NCI-H774 (cell line): ENCODE data around the gene GATD1.

Source experiments
- DNase-seq: peaks from one replicate; lab custom pipeline; 2025; lab: John Stamatoyannopoulos, UW

Gene GATD1

DNA sequence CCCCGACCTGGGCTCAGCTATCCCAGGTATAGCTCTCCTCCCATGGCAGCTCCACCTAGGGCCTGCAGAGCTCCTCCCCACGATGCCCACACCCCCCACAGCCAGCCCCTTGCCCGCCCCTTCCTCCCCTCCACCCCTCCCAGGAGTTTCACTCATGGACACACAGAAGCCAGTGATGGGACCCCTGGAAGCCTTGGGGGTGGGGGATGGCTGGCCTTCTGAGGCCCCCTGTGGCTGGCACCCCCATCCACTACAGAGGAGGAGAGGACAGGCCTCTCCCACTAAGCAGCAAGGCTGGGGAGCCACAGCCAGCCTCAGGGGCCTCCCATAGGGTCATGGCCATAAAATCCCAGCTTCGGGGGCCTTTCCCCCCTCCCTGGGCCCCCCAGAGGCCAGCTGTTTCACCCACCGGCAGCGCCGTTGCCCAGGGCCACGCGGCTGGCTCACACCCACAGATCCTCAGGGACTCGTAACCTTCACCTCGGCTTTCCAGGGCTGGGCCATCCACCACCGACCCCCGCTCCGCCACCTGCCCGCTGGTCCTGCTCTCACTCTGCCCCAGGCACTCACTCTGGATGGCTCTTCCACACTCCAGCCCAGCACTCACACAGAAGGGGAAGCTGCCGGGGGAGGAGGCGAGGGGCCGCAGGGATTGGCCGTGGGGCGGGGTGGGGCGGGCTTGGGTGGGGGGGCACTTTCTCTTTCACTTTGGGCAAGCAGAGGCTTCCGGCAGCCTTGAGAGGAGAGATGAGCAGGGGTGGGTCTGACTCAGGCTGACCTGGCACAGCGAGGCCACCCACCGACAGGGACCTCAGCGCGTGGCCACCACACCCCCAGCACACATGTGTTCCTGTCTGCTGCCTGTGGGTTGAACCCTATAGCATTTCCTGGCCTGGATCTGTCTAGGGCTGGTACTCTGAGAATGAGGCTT, 18.6 kb upstream of the GATD1 start:
- DNase-seq, result no peak

DNA sequence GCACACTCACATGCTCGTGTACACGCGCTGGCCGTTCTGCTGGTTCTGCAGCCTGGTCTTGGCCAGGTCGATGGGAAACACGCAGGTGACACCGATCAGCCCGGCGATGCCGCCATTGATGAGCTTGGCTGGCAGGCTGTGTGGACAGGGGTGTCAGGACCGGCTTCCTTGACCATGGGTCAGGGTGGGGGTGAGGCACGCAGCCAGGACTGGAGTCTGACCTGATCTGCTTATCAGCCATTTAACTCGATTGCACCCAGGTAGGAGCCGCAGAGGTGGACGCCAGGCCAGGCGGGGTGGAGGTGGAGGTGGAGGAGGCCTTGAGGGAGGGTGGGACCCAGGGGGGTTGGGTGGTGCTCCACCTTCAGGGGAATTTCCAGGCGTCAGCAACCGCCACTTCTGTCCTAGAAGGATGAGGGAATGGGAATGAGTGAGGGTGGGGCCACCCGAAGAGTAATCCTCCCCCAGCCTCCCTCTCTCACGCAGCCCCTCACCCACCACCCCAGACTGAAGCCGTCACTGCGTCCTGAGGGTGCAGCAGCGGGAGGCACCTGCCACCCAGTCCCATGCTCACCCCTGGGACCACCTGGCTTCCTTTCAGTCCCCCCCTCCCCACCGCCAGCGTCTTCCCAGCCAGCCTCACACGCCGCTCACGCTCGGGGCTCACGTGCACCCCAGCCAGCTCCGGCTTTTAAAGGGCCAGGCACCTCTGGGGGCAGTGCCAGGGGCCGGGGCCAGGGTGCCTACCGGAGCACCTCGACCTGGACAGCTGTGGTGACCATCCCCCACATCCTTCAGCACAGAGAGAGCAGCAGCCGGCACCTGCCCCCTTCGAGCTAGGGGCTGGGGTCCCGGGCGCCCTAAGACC, 17.7 kb upstream of the GATD1 start:
- DNase-seq, result no peak

DNA sequence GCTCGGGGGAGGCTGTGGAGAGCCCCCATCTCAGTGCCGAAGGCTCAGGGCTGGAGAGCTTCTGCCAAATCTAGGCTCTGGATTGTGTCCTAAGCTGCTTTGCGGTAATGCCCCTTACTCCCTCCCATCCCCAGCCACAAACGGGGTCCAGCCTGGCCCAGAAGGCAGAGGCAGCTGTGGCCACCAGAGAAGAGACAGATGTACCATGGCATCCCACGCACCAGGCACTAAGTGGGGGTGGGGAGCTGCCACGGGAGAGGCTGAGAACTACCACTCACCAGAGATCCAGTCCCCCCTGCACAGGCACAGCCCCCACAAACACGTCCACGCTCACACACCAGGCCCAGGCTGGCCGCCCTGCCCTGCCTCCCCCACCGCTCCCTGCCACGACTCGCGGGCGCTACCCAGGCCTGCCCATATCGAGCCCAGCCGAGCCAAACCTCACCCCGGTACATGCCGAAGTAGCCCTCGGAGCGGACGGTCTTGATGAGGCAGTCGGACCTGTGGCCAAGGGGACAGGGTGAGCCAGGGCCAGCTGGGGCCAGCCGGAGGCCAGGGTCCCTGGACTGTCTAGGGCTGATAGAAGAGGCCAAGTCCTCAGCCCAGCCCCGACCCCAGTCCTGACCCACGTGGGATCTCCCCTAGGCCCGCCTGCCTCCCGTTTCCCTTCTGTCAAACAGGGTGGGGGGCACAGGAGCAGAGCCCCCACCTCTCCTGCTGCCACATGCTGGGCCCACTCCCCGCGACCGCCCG, 16.9 kb upstream of the GATD1 start:
- DNase-seq, result no peak

DNA sequence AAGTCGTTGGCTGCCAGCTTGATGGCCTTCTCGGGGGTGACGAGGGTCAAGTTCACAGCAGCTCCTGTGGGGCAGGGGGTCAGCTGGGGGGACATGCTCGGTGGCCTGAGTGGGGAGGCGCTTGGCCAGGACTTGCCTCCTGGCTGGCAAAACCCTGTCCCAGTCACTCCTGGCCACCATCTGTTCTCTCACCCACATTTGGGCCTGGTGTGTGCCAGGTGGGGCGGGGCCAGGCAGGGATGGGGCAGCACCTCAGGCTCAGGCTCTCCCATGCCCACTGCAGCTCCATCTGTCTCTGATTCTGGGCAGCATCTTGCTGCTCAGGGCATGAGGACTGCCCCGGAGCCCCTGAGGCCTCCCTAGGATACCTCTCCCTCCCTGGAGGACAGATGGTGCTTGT, 16.3 kb upstream of the GATD1 start:
- DNase-seq, result no peak

DNA sequence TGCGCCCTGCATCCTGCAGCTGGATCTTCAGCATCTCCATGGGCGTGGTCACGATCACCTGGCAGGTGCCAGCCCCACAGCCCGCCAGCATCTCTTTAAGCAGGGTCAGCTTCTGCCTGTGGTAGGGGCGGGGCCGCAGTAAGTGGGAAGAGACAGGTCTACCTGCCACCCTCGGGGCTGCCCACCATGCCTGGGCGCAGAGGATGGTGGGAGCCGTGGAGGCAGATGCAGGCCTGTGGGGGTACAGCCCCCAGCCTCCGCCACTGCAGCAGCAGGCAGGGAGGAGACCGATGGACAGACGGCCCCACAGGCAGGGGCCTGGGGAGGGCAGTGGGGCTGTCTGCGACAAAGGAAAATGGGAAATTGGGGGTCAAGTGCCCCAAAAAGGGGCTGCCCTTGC, 15.6 kb upstream of the GATD1 start:
- DNase-seq, result no peak

DNA sequence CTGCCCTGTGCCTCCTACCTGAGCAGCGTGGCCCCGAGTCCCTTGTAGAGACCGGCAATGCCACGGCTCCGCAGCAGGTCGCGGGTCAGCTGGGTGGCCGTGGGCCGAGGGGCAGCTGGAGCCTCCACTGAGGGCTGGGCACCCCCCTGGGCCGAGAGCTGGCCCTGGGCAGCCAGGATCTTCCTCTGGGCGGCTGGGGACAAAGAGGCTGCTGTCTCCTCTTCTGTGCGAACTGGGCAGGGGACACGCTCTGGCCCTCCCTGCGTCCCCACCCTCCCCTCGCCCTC, 15.2 kb upstream of the GATD1 start:
- no peak for DNase-seq

DNA sequence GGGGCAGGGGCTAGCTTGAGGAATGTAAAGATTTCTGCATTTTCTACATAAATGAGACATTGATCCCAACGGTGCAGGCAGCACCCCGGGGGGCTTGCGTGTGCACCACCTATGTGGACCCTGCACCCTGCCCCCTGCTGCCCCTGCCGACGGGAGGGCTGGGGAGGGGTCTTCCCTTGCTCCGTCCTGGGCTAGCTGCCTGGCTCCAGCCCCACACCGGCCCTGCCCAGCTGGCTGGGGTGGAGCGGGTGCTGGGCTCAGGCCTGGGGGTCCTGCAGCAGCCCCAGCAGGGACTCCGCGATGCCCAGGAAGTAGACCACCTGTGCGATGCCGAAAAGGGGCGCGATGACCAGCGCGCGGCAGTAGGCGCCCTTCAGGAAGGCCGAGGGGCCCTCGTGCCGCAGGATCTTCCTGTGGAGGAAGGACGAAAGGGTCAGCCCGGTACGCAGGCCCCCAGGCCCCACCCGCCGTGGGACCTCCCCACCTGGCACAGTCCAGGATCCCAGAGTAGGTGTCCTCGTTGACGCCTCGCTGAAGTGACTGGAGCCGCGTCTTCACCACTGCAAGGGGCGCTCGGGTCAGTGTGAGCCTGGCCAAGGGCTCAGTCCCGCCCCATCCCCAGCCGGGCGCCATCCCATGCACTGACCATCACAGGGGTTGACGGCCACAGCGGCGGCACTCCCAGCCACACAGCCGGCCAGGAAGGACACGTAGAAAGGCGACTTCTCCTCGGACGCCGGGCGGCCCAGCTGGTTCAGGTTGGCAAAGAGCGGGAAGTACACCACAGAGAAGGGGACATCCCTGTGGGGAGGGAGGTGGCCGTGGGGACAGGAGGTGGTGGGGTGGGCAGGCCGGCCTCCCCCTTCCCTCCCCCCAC, 14.6 kb upstream of the GATD1 start:
- DNase-seq, result no peak

DNA sequence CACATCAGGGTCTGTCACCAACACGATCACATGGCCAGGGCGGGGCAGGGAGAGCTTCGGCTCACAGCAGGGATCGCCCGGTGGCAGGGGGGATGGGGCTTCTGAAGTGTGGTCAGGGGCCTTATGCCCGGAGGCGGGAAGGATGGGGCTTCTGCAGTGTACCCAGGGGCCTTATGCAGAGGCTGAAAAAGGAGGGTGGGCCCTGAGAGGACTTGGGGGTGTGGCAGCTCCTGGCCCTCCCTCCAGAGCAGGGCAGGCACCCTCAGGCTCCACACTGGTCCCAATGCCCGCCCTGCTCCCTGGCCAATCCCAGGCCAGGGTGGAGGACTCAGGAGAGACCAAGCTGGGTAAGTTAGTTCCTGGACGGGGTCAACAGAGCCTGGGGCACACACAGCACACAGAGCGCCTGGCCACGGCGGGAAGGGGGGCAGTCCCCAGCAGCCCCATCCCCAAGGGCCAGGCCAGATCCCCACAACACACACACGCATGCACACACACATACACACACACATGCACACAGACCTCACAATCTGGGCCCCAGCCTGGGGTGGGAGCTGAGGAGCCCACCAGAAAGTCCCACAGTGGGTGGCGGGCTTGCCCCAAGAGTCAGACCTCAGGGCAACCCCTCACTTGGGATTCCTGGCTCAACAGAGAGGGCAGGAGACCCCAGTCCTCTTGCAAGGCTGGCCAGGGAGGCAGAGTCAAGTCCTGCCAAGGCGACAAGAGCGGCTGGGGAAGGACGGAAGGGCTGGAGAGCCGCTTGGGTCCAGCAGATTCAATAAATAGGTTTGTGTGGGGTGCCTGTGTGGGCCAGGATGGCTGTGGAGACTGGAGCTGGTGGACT, 13.7 kb upstream of the GATD1 start:
- no peak for DNase-seq

DNA sequence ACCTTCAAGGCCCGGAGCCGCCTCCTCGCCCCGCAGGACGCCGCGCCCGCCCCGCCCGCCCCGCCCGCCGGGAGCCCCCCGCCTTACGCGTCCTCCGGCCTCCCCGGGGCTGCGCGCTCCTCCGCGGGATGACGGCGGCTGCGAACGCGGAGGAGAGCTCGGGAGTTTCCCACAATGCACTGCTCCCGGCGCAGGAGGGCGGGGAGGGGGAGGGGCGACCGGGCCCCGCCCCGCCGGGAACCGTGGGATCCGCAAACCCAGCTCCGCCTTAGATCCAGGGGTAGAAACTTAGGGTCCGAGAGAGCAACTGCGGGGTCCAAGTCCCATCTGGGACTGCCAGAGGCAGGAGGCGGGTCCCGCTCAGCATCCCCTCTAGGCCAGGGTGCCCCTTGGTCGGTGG, 12.7 kb upstream of the GATD1 start, which contains the start of gene CEND1:
Gene CEND1 (minus strand): TSS at position 148 of the 400 bp plus-strand sequence. CDS start 1,514 bp downstream, outside the sequence.
- DNase-seq, result no peak

DNA sequence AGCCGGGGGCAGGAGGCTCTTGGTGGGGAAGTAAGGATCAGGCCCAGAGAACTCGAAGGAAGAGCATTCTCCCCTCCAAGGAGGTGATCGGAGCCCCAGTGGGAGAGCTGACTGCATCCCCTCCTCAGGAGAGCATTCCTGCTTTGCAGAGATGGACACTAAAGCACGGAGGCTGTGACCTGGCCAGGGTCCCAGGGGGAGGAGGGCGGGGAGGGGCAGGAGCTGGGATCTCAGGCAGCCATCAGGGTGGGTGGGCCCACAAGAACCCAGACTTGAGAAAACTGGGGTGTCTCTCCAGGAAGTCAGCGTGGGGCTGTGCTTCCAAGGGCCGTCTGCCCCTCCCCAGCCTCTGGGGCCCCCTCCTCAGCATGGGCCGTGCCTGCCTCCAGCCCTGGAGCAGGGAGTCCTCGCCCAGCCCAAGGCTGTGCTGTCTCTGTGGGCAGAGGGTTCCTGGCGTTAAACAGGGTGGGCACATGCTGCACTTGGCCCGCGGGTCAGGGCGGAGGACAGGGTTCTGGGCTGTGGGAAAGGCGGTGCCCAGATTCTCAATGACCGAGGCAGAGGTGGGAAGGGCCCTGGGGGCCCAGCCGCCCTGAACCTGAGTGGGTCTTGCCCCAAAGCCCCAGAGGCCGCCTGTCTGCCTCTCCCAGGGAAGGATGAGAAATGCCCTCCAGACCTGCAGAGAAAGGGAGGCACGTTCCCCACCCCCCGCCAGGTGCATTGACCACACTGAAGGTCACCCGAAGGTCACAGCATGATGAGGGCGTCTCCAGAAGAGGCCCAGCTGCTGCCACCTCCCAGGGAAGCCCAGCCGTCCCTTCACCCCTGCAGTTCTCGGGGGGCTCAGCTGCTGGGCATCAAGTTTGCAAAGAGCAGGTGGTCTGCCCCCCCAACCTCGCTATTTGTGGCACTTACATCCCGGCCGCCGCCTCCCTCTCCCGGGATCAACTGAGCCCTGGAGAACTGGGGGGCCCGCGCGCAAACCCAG, 12.0 kb upstream of the GATD1 start:
- no peak for DNase-seq

DNA sequence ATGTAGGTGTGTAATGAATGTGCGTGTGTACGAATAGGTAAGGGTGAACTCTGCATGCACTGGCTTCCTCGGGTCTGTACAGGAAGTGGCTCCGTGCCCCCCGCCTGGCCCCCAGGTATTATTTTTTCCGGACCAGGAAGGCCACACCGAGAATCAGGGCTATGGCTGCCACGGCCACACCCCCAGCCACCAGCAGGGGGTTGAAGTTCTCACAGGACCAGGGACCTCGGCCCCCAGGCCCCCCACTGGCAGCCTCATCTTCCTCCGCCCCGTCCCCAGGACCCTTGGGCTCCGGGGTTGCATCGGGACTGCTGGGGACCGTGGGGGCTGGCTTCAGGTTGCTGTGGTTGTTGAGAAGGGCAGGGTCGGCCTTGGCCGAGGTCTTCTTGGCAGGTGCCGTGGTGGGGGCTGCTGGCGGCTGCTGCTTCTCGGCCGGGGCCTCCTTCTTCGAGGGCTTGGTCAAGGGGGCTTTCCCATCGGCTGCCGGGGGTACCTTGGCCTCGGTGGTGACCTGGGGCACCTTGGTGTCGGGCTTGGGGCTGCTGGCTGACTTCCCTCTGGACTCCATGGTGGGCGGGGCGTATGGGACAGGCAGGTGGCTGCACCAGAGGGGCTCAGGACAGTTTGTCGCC, 10.8 kb upstream of the GATD1 start:
- DNase-seq, result no peak

DNA sequence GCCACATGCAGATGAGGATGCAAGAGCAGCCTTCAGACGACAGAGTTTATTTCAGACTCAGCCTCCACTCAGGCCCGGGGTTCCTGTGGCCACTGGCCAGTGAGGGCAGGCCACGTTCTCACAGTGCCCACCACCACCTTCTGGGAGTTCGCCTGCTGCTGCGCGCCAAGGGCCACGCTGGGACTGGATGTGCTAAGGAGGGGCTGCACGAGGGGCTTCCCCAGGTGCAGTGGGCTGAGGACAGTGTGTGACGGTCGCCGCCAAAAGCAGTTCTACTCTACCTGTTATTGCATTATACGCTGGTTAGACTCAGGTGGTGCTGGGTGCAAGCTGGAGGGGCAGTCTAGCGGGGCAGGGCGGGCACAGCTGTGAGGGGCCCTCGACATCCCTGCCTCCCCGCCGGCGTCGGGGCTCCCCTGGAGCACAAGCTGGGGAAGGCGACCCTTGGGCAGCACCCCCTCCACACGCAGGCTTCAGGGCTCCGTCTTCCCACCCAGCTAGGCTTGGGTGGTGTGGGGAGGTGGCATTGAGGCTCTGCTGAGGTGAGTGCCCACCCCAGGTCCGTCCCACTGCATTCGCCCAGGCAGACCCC, 9.9 kb upstream of the GATD1 start:
- DNase-seq, result no peak

DNA sequence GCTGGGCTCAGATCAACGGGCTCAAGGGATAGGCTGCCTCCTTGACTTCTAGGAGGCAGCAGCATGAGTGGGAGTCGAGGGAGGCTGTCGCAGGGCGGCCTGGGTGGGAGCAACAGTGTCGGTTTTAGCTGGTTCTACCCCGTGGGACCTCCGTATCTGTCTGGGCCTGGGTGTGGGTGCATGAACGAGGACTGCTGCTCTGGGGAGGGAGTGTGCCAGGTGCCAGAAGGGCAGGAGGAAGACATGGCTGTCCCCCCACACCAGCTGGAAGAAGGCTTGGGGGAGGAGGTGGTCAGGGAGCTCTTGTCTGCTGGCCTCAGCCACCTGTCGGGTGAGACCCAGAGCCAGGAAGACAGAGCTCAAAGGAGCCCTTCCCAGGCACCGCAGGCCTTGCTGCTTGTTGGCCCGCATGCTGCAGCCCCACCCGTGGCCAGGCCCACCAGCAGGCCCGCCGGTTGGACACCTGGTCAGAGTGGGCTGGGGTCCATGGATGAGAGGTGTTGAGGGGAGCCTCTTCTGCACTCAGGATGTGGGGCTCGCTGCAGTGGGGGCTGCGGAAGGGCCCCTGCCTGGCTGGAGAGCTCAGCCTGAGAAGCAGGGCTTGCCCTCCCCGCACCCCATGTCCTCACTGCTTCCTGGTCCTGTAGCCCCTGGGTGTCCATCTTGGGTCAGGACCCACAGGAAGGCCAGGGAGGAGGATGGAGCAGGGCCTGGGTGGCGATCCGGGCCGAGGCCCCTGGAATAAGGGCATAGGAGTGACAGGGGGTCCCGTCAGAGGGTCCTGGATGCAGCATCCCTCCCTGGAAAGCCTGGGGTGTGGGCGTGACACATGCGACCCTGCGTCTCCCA, 9.2 kb upstream of the GATD1 start:
- no peak for DNase-seq

DNA sequence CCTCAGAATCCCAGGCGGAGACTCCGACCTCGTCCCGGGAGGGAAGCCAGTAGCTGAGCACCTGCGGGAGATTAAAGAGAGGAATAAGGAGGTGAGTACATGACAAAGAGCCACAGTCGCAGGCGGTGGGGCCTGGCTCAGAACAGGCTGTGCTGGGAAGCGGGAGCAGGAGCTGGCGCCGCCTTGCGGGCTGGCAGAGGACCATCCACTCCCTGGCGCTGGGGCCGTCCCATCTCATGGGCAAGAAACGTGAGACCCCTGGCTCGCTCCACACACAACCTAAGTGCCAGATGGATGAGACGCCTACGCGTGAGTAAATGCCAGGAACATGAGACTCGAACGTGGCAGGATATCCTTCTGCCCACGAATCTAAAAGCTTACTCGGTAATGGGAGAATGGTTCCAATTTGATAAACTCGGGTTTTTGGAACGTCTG, 6.3 kb upstream of the GATD1 start:
- peak; percentile 44 for DNase-seq

DNA sequence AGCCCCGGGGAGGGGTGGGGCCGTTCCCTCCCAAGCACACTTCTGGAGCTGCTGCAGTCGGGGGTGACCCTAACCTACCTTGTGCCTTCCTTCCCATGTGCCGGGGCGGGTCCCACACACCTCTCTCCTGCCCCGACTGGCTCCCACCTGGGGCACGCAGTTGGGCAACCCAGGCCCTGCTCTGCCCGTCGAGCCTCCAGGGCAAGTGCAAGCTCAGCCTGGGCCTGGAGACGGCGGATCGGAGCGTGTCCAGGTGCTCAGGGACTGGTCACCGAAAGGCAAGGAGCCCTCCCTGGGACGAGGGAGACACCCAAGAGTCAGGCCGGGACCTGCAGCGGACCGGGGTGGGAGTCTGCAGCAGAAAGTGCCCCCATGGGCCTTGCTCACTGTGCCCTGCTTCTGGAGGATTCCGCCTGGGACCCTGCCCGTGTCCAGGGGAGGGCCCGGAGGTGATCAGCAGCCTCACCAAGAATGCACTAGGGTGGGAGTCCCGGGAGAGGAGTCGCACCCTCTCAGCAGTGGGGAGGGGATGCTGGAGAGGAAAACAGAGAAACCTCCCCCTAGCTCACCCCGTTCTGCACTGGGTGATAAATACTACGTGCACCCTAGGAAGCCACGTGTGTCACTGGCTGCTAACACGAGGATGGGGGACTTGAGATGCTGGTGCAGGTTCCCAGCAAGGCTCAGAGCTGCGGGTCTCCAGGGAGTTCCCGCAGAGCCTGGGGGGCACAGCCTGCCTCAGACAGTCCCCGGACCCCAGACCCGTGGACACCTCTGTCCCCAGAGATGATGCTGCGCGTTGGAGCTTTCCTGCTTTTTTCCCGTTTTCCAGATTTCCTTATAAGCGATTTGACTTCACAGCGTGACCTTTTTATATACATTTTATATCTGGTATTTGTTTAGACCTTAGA, 5.2 kb upstream of the GATD1 start:
- DNase-seq, result no peak

DNA sequence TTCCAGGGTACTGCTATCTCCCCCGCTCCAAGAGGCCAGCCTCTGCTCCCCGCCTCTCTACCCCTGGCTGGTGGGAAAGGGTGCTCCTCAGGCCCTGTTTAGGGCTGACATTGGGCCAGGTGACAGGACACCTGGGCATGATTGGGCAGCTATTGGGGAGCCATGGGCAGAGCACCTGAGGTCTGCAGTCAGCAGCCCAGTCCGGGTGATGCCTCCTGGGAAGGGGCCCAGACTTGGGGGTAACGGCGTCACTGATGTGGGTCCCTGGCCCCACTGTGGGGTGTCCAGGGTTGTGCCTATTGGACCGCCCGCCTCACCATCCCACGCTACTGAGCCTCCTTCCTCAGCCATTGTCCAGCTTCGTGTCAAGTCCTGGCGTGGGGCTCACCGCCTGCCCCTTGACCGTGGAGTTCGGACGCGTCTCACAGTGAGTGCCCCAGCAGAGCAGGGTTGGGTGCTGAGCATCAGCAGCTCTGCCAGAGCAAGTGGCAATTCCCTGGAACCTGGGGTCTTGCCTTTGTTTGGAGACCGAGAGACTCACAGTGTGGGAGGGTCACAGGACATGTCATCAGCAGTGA, 2.8 kb upstream of the GATD1 start:
- no peak for DNase-seq
